BLaER1 treated with 17β-estradiol and CSF1 and Interleukin-3, amounts not matched to agents 10 nM and 100 nM (cell line): Measurements from ENCODE around the gene HYAL3.

ENCODE experiments used
- H3K27ac ChIP-seq, 11 experiments: shearing (Covaris generic); formaldehyde crosslinking; 2 replicates each; pipeline ENCODE4 v1.8.1; 2022
- H3K27me3 ChIP-seq, 11 experiments: shearing (Covaris generic); formaldehyde crosslinking; 2 replicates each; pipeline ENCODE4 v1.8.1; 2022
- H3K36me3 ChIP-seq, 11 experiments: shearing (Covaris generic); formaldehyde crosslinking; 2 replicates each; pipeline ENCODE4 v1.8.1; 2022
- H3K4me1 ChIP-seq, 10 experiments: shearing (Covaris generic); formaldehyde crosslinking; 2 replicates each; pipeline ENCODE4 v1.8.1; 2022
- H3K4me2 ChIP-seq, 11 experiments: shearing (Covaris generic); formaldehyde crosslinking; 2 replicates each; pipeline ENCODE4 v1.8.1; 2022
- H3K4me3 ChIP-seq, 10 experiments: shearing (Covaris generic); formaldehyde crosslinking; 2 replicates each; pipeline ENCODE4 v1.8.1; 2022
- H3K9ac ChIP-seq, 11 experiments: shearing (Covaris generic); formaldehyde crosslinking; 2 replicates each; pipeline ENCODE4 v1.8.1; 2022
- H3K9me3 ChIP-seq, 11 experiments: shearing (Covaris generic); formaldehyde crosslinking; replicated peaks in 1 of 11; 2 replicates each; pipeline ENCODE4 v1.8.1; 2022
- H4K20me1 ChIP-seq, 11 experiments: shearing (Covaris generic); formaldehyde crosslinking; 2 replicates each; pipeline ENCODE4 v1.8.1; 2022
- Cebpa-rat ChIP-seq, 11 experiments: shearing (Covaris generic); IDR thresholded peaks; 2 replicates each; pipeline ENCODE4 v1.8.1; 2022

Gene HYAL3

DNA sequence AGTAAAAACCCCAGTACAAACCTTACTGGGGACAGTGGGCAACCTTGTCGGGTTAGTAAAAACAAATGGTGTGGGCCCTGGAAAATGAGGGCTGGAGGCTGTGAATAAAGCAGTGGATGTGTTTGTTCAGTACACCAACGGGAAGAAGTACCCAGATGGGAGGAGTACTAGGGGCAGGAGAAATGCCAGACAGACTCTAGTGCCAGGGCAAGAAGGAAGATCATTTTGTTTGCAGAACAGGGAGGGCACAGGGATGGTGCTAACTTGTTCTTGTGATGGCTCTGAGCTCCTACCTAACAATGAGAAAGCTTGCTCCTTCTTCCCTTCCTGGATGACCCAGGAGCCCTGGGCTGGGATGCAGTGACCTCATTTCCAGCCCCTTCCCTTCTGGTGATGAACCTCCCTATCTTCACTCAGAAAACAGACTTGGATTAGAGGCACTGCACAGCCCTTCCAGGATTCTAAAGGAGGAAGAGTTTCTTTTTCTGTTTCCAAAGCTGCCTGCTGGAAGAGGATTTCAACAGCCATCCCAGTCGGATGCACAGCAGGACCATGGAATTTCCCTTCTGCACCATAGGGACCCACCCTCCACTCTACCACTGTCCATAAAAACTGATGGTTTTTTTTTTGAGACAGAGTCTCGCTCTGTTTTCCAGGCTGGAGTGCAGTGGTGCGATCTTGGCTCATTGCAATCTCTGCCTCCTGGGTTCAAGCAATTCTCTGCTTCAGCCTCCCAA is 35.3 kb upstream of the HYAL3 start:
- Histone ChIP-seq H3K4me2 (peak overlapping the region; percentile 87 to 100 (median 98)), H3K27ac (peak overlapping the region in 7 of 11 experiments; percentile 3 to 37 (median 31); a peak in 7 of 22 replicates), H3K9me3 (no peaks in the 10 kb centered on the region), H3K9ac (peak overlapping the region; percentile 28 to 97 (median 92); a peak in 20 of 22 replicates), H3K4me1 (peaks cover 45 to 60% (median 55%) of the 10 kb centered on the region in 10 experiments), H3K36me3 (peaks cover 53 to 77% (median 71%) of the 10 kb centered on the region in 11 experiments), H3K4me3 (peak overlapping the region in 6 of 10 experiments; percentile 15 to 89 (median 84); a peak in 8 of 20 replicates), H4K20me1 (peaks cover 74 to 78% (median 76%) of the 10 kb centered on the region in 11 experiments), H3K27me3 (peaks cover 0 to 4% (median under 1%) of the 10 kb centered on the region in 11 experiments; a peak in 8 of 22 replicates)
- TF ChIP-seq Cebpa-rat (IDR thresholded peaks at IDR 0.05), result no peak

GRCh38 chr3:50333744-50334328 is 34.6 kb upstream of the HYAL3 start:
- peaks cover 58 to 84% (median 77%) of the 10 kb centered on the region in 11 experiments for H3K36me3 ChIP-seq
- H3K27ac ChIP-seq, result peak overlapping the region in 8 of 11 experiments; percentile 3 to 49 (median 31); a peak in 9 of 22 replicates
- peak overlapping the region in 3 of 10 experiments; percentile 10 to 87 (median 26); a peak in 2 of 20 replicates for H3K4me3 ChIP-seq

DNA sequence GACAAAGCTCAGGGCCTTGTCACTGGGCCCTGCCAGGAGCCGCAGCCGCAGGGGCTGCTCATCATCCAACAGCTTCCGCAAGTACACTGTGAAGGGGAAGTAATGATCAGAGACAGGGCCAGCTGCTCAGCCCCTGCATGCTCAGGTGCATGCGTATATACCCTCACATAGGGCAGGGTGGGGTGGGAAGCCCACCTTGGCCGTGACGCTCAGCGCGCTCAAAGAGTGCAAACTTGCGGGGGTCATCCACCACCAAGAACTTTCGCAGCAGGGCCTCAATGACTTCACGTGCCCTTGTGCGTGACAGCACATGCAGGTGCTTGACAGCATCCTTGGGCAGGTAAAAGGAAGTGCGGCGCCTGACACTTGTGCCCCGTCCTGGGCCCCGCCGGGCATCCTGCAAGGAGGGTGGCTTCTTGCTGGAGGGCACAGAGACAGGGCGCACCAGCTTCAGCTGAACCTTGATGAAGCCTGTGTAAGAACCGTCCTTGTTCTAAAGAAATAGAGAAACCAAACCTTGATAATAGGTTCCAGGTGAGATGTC is 32.2 kb upstream of the HYAL3 start:
- no peaks in the 10 kb centered on the region for H3K27me3 ChIP-seq
- H3K9me3 ChIP-seq, result no peaks in the 10 kb centered on the region
- peaks cover 60 to 84% (median 76%) of the 10 kb centered on the region in 11 experiments for H3K36me3 ChIP-seq
- no peak overlapping the region for H3K4me2 ChIP-seq
- H3K9ac ChIP-seq, result peak overlapping the region in 4 of 11 experiments; percentile 7 to 92 (median 24); a peak in 2 of 22 replicates
- TF ChIP-seq Cebpa-rat (IDR thresholded peaks at IDR 0.05), result no peak
- peaks cover 51 to 70% (median 59%) of the 10 kb centered on the region in 10 experiments for H3K4me1 ChIP-seq
- H4K20me1 ChIP-seq, result peaks cover 68 to 90% (median 83%) of the 10 kb centered on the region in 11 experiments
- no peak overlapping the region for H3K4me3 ChIP-seq
- H3K27ac ChIP-seq, result no peak overlapping the region

More at GRCh38 chr3:50333744-50334328, 34.6 kb upstream of the HYAL3 start:
- Histone ChIP-seq H3K27me3 (no peaks in the 10 kb centered on the region), H3K4me1 (peaks cover 42 to 61% (median 54%) of the 10 kb centered on the region in 10 experiments), H4K20me1 (peaks cover 74 to 84% (median 80%) of the 10 kb centered on the region in 11 experiments), H3K9ac (peak overlapping the region; percentile 28 to 97 (median 92); a peak in 21 of 22 replicates), H3K9me3 (no peaks in the 10 kb centered on the region), H3K4me2 (peak overlapping the region; percentile 87 to 100 (median 98))
- TF ChIP-seq Cebpa-rat (IDR thresholded peaks at IDR 0.05), result no peak

- H3K9me3 ChIP-seq, result no peaks in the 10 kb centered on the region
- H3K36me3 ChIP-seq, result peaks cover 62 to 84% (median 78%) of the 10 kb centered on the region in 11 experiments
- no peak overlapping the region for H3K4me2 ChIP-seq
- no peak overlapping the region for H3K27ac ChIP-seq
- H3K9ac ChIP-seq, result peak overlapping the region in 2 of 11 experiments; percentile 5 to 31; a peak in 2 of 22 replicates
- H3K4me3 ChIP-seq, result no peak overlapping the region
- H3K27me3 ChIP-seq, result no peaks in the 10 kb centered on the region
- peaks cover 57 to 86% (median 72%) of the 10 kb centered on the region in 11 experiments for H4K20me1 ChIP-seq
- TF ChIP-seq Cebpa-rat (IDR thresholded peaks at IDR 0.05), result no peak
- H3K4me1 ChIP-seq, result peaks cover 42 to 70% (median 57%) of the 10 kb centered on the region in 10 experiments
These were observed 31.1 kb upstream of the HYAL3 start for GRCh38 chr3:50330330-50330729.

DNA sequence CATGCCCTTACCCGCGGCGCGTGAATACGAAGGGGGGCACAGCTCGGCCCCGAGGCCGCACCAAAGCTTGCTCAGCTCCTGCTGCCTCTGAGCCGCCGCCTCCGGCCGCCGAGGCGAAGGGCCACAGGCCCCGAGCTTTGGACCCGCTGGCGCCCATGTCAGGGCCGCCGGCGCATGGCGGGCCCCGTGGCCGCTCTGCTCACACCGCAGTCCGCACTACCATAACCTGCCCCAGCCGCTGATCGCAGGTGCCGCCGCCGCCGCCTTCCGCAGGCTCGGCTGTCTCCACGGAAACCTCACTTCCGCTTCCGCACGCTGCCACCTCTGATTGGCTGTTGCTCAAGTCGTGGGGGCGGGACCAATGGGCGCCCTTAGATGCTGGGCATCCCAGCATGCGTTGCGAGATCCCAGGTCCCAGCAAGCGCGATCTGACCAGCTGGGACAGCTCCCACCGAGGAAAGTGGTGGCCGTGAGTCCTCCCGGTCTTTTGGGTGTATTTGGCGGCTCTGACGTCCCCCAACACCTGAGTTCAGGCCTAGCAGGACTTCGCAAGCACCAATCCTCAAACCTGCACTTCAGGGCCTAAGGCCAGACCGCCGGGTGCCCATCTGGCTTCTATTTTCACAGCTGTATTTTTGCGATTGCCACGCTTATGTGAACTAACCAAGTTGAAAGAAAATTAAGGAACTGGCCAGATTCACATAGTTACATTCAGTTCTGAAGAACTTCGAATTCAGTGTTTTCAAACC is 28.9 kb upstream of the HYAL3 start, which contains the start of gene TUSC2:
Gene TUSC2, minus strand, starts transcription at position 281 of the 749 bp plus-strand sequence. Its CDS starts 124 bp downstream, at position 157.
- Histone ChIP-seq H3K36me3 (peaks cover 48 to 76% (median 60%) of the 10 kb centered on the region in 11 experiments), H3K4me1 (peaks cover 32 to 70% (median 51%) of the 10 kb centered on the region in 10 experiments), H3K4me2 (peak within 1 kb of the TSS; percentile 93 to 100 (median 98)), H4K20me1 (peaks cover 37 to 70% (median 50%) of the 10 kb centered on the region in 11 experiments), H3K27me3 (no peaks in the 10 kb centered on the region), H3K27ac (peak within 1 kb of the TSS; percentile 67 to 86 (median 81)), H3K4me3 (peak within 1 kb of the TSS; percentile 88 to 99 (median 92)), H3K9ac (peak within 1 kb of the TSS; percentile 82 to 95 (median 90)), H3K9me3 (no peaks in the 10 kb centered on the region)
- no peak for TF ChIP-seq Cebpa-rat (IDR thresholded peaks at IDR 0.05)

GRCh38 chr3:50327129-50327528 is 27.9 kb upstream of the HYAL3 start:
- peaks cover 39 to 66% (median 50%) of the 10 kb centered on the region in 11 experiments for H3K36me3 ChIP-seq
- peak overlapping the region; percentile 82 to 95 (median 90) for H3K9ac ChIP-seq
- H3K4me2 ChIP-seq, result peak overlapping the region; percentile 93 to 100 (median 98)
- no peak for TF ChIP-seq Cebpa-rat (IDR thresholded peaks at IDR 0.05)
- H3K27me3 ChIP-seq, result no peaks in the 10 kb centered on the region
- H3K4me3 ChIP-seq, result peak overlapping the region; percentile 88 to 99 (median 92)
- peaks cover 41 to 77% (median 60%) of the 10 kb centered on the region in 10 experiments for H3K4me1 ChIP-seq
- peak overlapping the region; percentile 67 to 86 (median 81); a peak in 20 of 22 replicates for H3K27ac ChIP-seq
- H3K9me3 ChIP-seq, result no peaks in the 10 kb centered on the region
- peaks cover 28 to 60% (median 40%) of the 10 kb centered on the region in 11 experiments for H4K20me1 ChIP-seq

- peaks cover 46 to 81% (median 64%) of the 10 kb centered on the region in 10 experiments for H3K4me1 ChIP-seq
- peaks cover 30 to 56% (median 41%) of the 10 kb centered on the region in 11 experiments for H3K36me3 ChIP-seq
- peak overlapping the region in 6 of 11 experiments; percentile 10 to 100 (median 98); a peak in 8 of 22 replicates for H3K4me2 ChIP-seq
- H4K20me1 ChIP-seq, result peaks cover 18 to 50% (median 31%) of the 10 kb centered on the region in 11 experiments; a peak in 20 of 22 replicates
- no peaks in the 10 kb centered on the region for H3K27me3 ChIP-seq
- TF ChIP-seq Cebpa-rat (IDR thresholded peaks at IDR 0.05), result no peak
- H3K9ac ChIP-seq, result peak overlapping the region in 10 of 11 experiments; percentile 21 to 93 (median 86); a peak in 11 of 22 replicates
- H3K27ac ChIP-seq, result no peak overlapping the region
- H3K4me3 ChIP-seq, result no peak overlapping the region
- no peaks in the 10 kb centered on the region for H3K9me3 ChIP-seq
These were observed 27.0 kb upstream of the HYAL3 start for GRCh38 chr3:50326182-50326541.
